K562 (cell line): ENCODE measurements around the gene GGCT. TPM values are rescaled to one million over a fixed set of nuclear protein-coding genes. Genes with fewer than 3 reads are reported as not detected.

Experiments
- CHCHD3 ChIP-seq: fragments of 250-450 bp; sonication (Bioruptor Pico); IDR thresholded peaks from 2 replicates; pipeline ENCODE4 v2.1.2; 2022; ENCODE audit warnings: mild to moderate bottlenecking
- DIDO1 ChIP-seq: fragments of 450-650 bp; IDR thresholded peaks from 2 replicates; pipeline ENCODE4 v1.6.1; 2016; ENCODE audit warnings: low read depth, missing biosample characterization, missing genetic modification characterization
- EGR1 ChIP-seq: fragments of 450-650 bp; conservative IDR thresholded peaks from 2 replicates; pipeline ENCODE4 v1.6.1; 2017; ENCODE audit warnings: mild to moderate bottlenecking
- HDAC2 ChIP-seq: fragments of 450-650 bp; IDR thresholded peaks from 2 replicates; pipeline ENCODE4 v1.6.1; 2016; ENCODE audit warnings: mild to moderate bottlenecking
- HMGN3 ChIP-seq: IDR thresholded peaks from 2 replicates; pipeline ENCODE4 v1.6.1; 2011; ENCODE audit warnings: borderline replicate concordance, low read depth, mild to moderate bottlenecking, mixed read lengths, low read length; ENCODE audit not compliant: insufficient read length; ENCODE audit errors: extremely low read depth
- MTA2 ChIP-seq: fragments of 450-650 bp; IDR thresholded peaks from 2 replicates; pipeline ENCODE4 v1.6.1; 2016; ENCODE audit warnings: low read depth
- MYNN ChIP-seq, 2 experiments: sonication (generic); formaldehyde crosslinking in 1 of 2; IDR thresholded peaks; 2 replicates each; pipeline versions ENCODE4 v1.5.0 to v1.6.1; 2016 to 2020; ENCODE audit warnings: antibody characterized with exemption in 1 of 2, missing genetic modification reagents in 1 of 2
- NR3C1 ChIP-seq: sonication (generic); formaldehyde crosslinking; IDR thresholded peaks from 2 replicates; pipeline ENCODE4 v1.8.1; 2022; ENCODE audit warnings: missing genetic modification reagents
- RBM14 ChIP-seq: fragments of 200-400 bp; formaldehyde crosslinking; IDR thresholded peaks from 2 replicates; pipeline ENCODE4 v1.6.1; 2018; ENCODE audit warnings: low read depth, mild to moderate bottlenecking, low read length, moderate library complexity, borderline replicate concordance; ENCODE audit not compliant: insufficient read depth
- RBM34 ChIP-seq: fragments of 200-400 bp; formaldehyde crosslinking; IDR thresholded peaks from 2 replicates; pipeline ENCODE4 v1.6.1; 2018; ENCODE audit warnings: low read length, borderline replicate concordance; ENCODE audit not compliant: insufficient read depth
- SIN3B ChIP-seq: fragments of 450-650 bp; IDR thresholded peaks from 2 replicates; pipeline ENCODE4 v1.6.1; 2017; ENCODE audit warnings: low read depth, mild to moderate bottlenecking, moderate library complexity
- SUPT5H ChIP-seq: fragments of 450-650 bp; IDR thresholded peaks from 2 replicates; pipeline ENCODE4 v1.6.1; 2016
- TCFL5 ChIP-seq: fragments of 250-450 bp; sonication (Bioruptor Pico); conservative IDR thresholded peaks from 2 replicates; pipeline ENCODE4 v1.6.1; 2021; ENCODE audit warnings: mild to moderate bottlenecking, moderate library complexity, matching md5 sums
- TEAD2 ChIP-seq: fragments of 450-650 bp; IDR thresholded peaks from 2 replicates; pipeline ENCODE4 v1.6.1; 2016; ENCODE audit warnings: missing genetic modification characterization, control low read depth, missing compliant biosample characterization
- ZNF507 ChIP-seq: conservative IDR thresholded peaks from 2 replicates; pipeline ENCODE4 v1.6.1; 2017; ENCODE audit warnings: missing genetic modification characterization, missing compliant biosample characterization
- ZNF589 ChIP-seq: fragments of 200-800 bp; sonication (Bioruptor generic); IDR thresholded peaks from 2 replicates; pipeline ENCODE4 v1.6.1; 2016; ENCODE audit warnings: low read depth, missing genetic modification characterization, missing compliant biosample characterization
- ZNF592 ChIP-seq: fragments of 450-650 bp; IDR thresholded peaks from 2 replicates; pipeline ENCODE4 v1.6.1; 2017; ENCODE audit warnings: antibody characterized with exemption, mild to moderate bottlenecking
- polyA plus RNA-seq, 8 experiments: library from polyadenylated mRNA; depleted of rRNA in 4 of 8; stranded (reverse) in 5 of 8; unstranded in 3 of 8; fragments of >200 nt; fragmentation: Nextera tagmentation in 2 of 8; fragmentation: Illumina TruSeq in 1 of 8; extraction: Ambion mirVana in 2 of 8; extraction: Trizol in 1 of 8; gene quantifications; 2 replicates each; pipeline versions ENCODE4 v1.2.1 to v1.2.3, GENCODE V29; 2011 to 2014; ENCODE audit warnings: inconsistent platforms in 1 of 8, missing spikeins in 1 of 8
- total RNA-seq, 7 experiments: library from RNA; depleted of rRNA in 6 of 7; stranded (reverse); fragments of >200 nt in 6 of 7; fragmentation: Illumina TruSeq in 2 of 7; extraction: Trizol in 2 of 7; gene quantifications; 2 replicates each; pipeline versions ENCODE4 v1.2.1 to v1.2.3, GENCODE V29; 2011 to 2021; ENCODE audit warnings: low replicate concordance in 1 of 7
- TF ChIP-seq, protein P1 (sequence below): fragments of 450-650 bp; conservative IDR thresholded peaks from 2 replicates; pipeline ENCODE4 v1.6.1; 2016; ENCODE audit warnings: missing genetic modification characterization, low read depth, mild to moderate bottlenecking, control low read depth, missing compliant biosample characterization
- TF ChIP-seq, protein P2 (sequence below): fragments of 450-650 bp; IDR thresholded peaks from 2 replicates; pipeline ENCODE4 v1.6.1; 2016
- TF ChIP-seq, protein P3 (sequence below): sonication (generic); formaldehyde crosslinking; IDR thresholded peaks from 2 replicates; pipeline ENCODE4 v1.5.0; 2020; ENCODE audit warnings: missing genetic modification reagents

Gene GGCT
- total and polyA plus RNA-seq, 9 of the 15 experiments (the other 6 are each of a cell fraction or from before 2014, with no cell fraction given) = 79.0 to 349 (median 136) TPM

- TF ChIP-seq RBM14 (no peak), DIDO1 (tag) (no peak), HMGN3 (peak; percentile 71), ZNF589 (CRISPR knock-in tag) (0 out of 2 replicates have a peak, but pooled peaks have one; percentile 32), HDAC2 (peak; percentile 8; the same call in 1 of the 2 replicates), NR3C1 (CRISPR knock-in tag) (no peak), MTA2 (no peak), EGR1 (peak; percentile 86), MYNN (IDR thresholded peaks at IDR 0.05) (no peak), MYNN (CRISPR knock-in tag; IDR thresholded peaks at IDR 0.05) (no peak), CHCHD3 (no peak), SUPT5H (peak; percentile 78), RBM34 (no peak), TEAD2 (tag) (no peak), ZNF592 (peak; percentile 59; the same call in 1 of the 2 replicates), ZNF507 (tag) (no peak), SIN3B (no peak), TCFL5 (CRISPR knock-in tag) (no peak)
- TF ChIP-seq, protein P1, sequence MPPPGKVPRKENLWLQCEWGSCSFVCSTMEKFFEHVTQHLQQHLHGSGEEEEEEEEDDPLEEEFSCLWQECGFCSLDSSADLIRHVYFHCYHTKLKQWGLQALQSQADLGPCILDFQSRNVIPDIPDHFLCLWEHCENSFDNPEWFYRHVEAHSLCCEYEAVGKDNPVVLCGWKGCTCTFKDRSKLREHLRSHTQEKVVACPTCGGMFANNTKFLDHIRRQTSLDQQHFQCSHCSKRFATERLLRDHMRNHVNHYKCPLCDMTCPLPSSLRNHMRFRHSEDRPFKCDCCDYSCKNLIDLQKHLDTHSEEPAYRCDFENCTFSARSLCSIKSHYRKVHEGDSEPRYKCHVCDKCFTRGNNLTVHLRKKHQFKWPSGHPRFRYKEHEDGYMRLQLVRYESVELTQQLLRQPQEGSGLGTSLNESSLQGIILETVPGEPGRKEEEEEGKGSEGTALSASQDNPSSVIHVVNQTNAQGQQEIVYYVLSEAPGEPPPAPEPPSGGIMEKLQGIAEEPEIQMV (tag) = no peak
- TF ChIP-seq, protein P2, sequence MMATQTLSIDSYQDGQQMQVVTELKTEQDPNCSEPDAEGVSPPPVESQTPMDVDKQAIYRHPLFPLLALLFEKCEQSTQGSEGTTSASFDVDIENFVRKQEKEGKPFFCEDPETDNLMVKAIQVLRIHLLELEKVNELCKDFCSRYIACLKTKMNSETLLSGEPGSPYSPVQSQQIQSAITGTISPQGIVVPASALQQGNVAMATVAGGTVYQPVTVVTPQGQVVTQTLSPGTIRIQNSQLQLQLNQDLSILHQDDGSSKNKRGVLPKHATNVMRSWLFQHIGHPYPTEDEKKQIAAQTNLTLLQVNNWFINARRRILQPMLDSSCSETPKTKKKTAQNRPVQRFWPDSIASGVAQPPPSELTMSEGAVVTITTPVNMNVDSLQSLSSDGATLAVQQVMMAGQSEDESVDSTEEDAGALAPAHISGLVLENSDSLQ = peak; percentile 6; the same call in 1 of the 2 replicates
- TF ChIP-seq, protein P3, sequence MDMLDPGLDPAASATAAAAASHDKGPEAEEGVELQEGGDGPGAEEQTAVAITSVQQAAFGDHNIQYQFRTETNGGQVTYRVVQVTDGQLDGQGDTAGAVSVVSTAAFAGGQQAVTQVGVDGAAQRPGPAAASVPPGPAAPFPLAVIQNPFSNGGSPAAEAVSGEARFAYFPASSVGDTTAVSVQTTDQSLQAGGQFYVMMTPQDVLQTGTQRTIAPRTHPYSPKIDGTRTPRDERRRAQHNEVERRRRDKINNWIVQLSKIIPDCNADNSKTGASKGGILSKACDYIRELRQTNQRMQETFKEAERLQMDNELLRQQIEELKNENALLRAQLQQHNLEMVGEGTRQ (CRISPR knock-in tag) = no peak
These were observed 26.1 kb downstream of the GGCT start, which contains the start of gene NOD1 (continued) for GRCh38 chr7:30478349-30479201.
